Neural progenitor cell (in vitro differentiated cells): ENCODE results near the gene CLDN34. TPM values are rescaled to one million over a fixed set of nuclear protein-coding genes. Genes with fewer than 3 reads are reported as not detected.

ENCODE experiments used
- DNase-seq: peaks from one replicate; pipeline ENCODE4 v3.0.0-alpha.2; 2016; ENCODE audit warnings: low spot score
- H2AFZ ChIP-seq: fragments of 200-600 bp; sonication (generic); replicated peaks from 2 replicates; pipeline ENCODE4 v1.6.1; 2016; ENCODE audit warnings: antibody characterized with exemption
- H3F3A ChIP-seq: fragments of 200-600 bp; sonication (generic); 2 replicates; pipeline ENCODE4 v1.6.1; 2016; ENCODE audit warnings: antibody characterized with exemption, low read depth
- H3K27ac ChIP-seq: fragments of 200-600 bp; sonication (generic); 2 replicates; pipeline ENCODE4 v1.5.1; 2016; ENCODE audit warnings: mild to moderate bottlenecking
- H3K27me3 ChIP-seq: fragments of 200-600 bp; sonication (generic); 2 replicates; pipeline ENCODE4 v1.6.1; 2016; ENCODE audit warnings: mild to moderate bottlenecking, moderate library complexity
- H3K36me3 ChIP-seq: fragments of 200-600 bp; sonication (generic); 2 replicates; pipeline ENCODE4 v1.5.1; 2016
- H3K4me1 ChIP-seq: fragments of 200-600 bp; sonication (generic); 2 replicates; pipeline ENCODE4 v1.6.1; 2016; ENCODE audit warnings: mixed run types
- H3K4me2 ChIP-seq: fragments of 200-600 bp; sonication (generic); 2 replicates; pipeline ENCODE4 v1.6.1; 2016
- H3K4me3 ChIP-seq: fragments of 200-600 bp; sonication (generic); 2 replicates; pipeline ENCODE4 v1.5.1; 2016
- H3K79me2 ChIP-seq: fragments of 200-600 bp; sonication (generic); 2 replicates; pipeline ENCODE4 v1.6.1; 2016; ENCODE audit warnings: low read depth
- H3K9ac ChIP-seq: fragments of 200-600 bp; sonication (generic); 2 replicates; pipeline ENCODE4 v1.6.1; 2016
- H3K9me3 ChIP-seq: fragments of 200-600 bp; sonication (generic); 2 replicates; pipeline ENCODE4 v1.5.1; 2016; ENCODE audit warnings: low read depth
- H4K20me1 ChIP-seq: fragments of 200-600 bp; sonication (generic); 2 replicates; pipeline ENCODE4 v1.6.1; 2016; ENCODE audit warnings: low read depth
- H3K27ac Mint-ChIP-seq: 3 replicates; pipeline ENCODE4 v1.8.0; 2021; ENCODE audit warnings: mixed read lengths
- H3K27me3 Mint-ChIP-seq: 2 replicates; pipeline ENCODE4 v1.8.0; 2022; ENCODE audit warnings: low read depth, mild to moderate bottlenecking, inconsistent platforms, moderate library complexity, mixed read lengths; ENCODE audit not compliant: insufficient read depth
- H3K36me3 Mint-ChIP-seq: 3 replicates; pipeline ENCODE4 v1.8.0; 2021; ENCODE audit warnings: mixed read lengths
- H3K4me1 Mint-ChIP-seq: 3 replicates; pipeline ENCODE4 v1.8.0; 2021; ENCODE audit warnings: mixed read lengths
- H3K4me3 Mint-ChIP-seq: 3 replicates; pipeline ENCODE4 v1.8.0; 2021; ENCODE audit warnings: mild to moderate bottlenecking, moderate library complexity, mixed read lengths
- H3K9me3 Mint-ChIP-seq: 3 replicates; pipeline ENCODE4 v1.8.0; 2020; ENCODE audit warnings: mixed read lengths
- CTCF ChIP-seq: fragments of 200-600 bp; sonication (generic); IDR thresholded peaks from 2 replicates; pipeline ENCODE4 v1.5.1; 2017; ENCODE audit warnings: antibody characterized with exemption, mild to moderate bottlenecking
- EZH2 ChIP-seq: fragments of 200-600 bp; sonication (generic); IDR thresholded peaks from 2 replicates; pipeline ENCODE4 v1.6.1; 2017; ENCODE audit warnings: antibody characterized with exemption, mild to moderate bottlenecking, moderate library complexity
- EZH2phosphoT487 ChIP-seq: fragments of 200-600 bp; sonication (generic); IDR thresholded peaks from 2 replicates; pipeline ENCODE4 v1.6.1; 2017; ENCODE audit warnings: antibody characterized with exemption
- total RNA-seq: library from RNA; depleted of rRNA; stranded (reverse); fragments of >200 nt; gene quantifications from 2 replicates; pipeline ENCODE4 v1.2.3, GENCODE V29; 2015; ENCODE audit warnings: low replicate concordance

The CLDN34 gene
- total RNA-seq, 1 donor from 2014 or later = not detected

- Mint-ChIP-seq H3K27me3 (peaks cover 4% of the 10 kb centered on the region), H3K36me3 (no peaks in the 10 kb centered on the region), H3K9me3 (peaks cover 15% of the 10 kb centered on the region), H3K4me1 (peaks cover 8% of the 10 kb centered on the region), H3K27ac (no peak overlapping the region), H3K4me3 (no peak overlapping the region)
- no peak overlapping the region for H3K9ac ChIP-seq
- H3K36me3 ChIP-seq = no peaks in the 10 kb centered on the region
- no peaks in the 10 kb centered on the region for H3K27me3 ChIP-seq
- H2AFZ ChIP-seq = no peak overlapping the region
- no peak overlapping the region for H3K27ac ChIP-seq
- H3K79me2 ChIP-seq = no peaks in the 10 kb centered on the region
- no peak overlapping the region for H3K4me3 ChIP-seq
- H3K9me3 ChIP-seq = no peaks in the 10 kb centered on the region
- TF ChIP-seq EZH2phosphoT487 (no peak), EZH2 (no peak), CTCF (no peak)
- H4K20me1 ChIP-seq = no peaks in the 10 kb centered on the region
- H3K4me1 ChIP-seq = peaks cover 7% of the 10 kb centered on the region
- DNase-seq = no peak
- no peak overlapping the region for H3K4me2 ChIP-seq
- peaks cover 12% of the 10 kb centered on the region for H3F3A ChIP-seq
Observed at GRCh38 chrX:9983846-9984245, 16.7 kb downstream of the CLDN34 start.

DNA sequence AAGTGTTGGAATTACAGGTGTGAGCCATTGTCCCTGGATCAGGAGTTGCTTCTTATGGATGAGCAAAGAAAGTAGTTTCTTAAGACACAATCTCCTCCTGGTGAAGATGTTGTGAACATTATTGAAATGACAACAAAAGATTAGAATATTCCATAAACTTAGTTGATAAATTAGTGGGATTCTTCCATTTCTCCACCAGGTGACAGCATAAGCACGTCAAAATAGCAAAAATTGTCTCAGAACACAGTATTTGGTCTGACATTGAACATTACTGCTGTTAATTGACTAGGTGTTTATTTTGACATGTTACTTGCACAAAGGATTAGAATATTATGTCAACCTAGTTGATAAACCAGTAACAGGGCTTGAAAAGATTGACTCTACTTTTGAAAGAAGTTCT, 21.6 kb downstream of the CLDN34 start:
- no peaks in the 10 kb centered on the region for H3K4me1 Mint-ChIP-seq
- no peaks in the 10 kb centered on the region for H3K27me3 Mint-ChIP-seq

DNA sequence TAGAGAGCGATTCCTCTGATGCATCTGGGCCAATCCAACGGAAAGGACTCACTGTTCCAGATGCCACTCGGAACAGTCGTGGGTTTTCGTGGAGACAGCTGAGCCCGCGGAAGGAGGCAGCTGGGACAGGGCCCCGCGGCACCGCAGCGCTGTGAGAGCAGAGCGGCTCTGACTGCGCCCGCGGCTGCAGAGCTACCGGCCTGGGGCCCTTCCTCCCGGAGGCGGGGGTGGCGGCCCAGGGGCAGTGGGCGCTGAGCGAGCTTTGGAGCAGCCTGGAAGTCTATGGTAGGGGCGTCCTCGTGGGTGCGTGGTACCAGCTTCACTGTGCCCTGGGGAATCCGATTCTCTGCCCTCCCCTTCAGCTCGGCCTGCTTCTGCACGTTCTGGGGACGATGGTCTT, 24.9 kb downstream of the CLDN34 start:
- Histone ChIP-seq H2AFZ (no peak overlapping the region), H3K27me3 (no peaks in the 10 kb centered on the region), H3K4me3 (no peak overlapping the region), H3F3A (no peaks in the 10 kb centered on the region), H3K4me2 (no peak overlapping the region), H3K27ac (no peak overlapping the region), H3K9ac (no peak overlapping the region), H3K36me3 (no peaks in the 10 kb centered on the region), H3K79me2 (no peaks in the 10 kb centered on the region), H3K9me3 (peaks cover 10% of the 10 kb centered on the region), H4K20me1 (no peaks in the 10 kb centered on the region), H3K4me1 (no peaks in the 10 kb centered on the region)
- Mint-ChIP-seq H3K27me3 (peaks cover 2% of the 10 kb centered on the region), H3K36me3 (peaks cover 6% of the 10 kb centered on the region), H3K27ac (no peak overlapping the region), H3K4me1 (no peaks in the 10 kb centered on the region), H3K9me3 (peaks cover 21% of the 10 kb centered on the region), H3K4me3 (no peak overlapping the region)
- TF ChIP-seq EZH2phosphoT487 = no peak
- no peak for TF ChIP-seq CTCF
- no peak for TF ChIP-seq EZH2
- DNase-seq = no peak

More for the DNA sequence above, 21.6 kb downstream of the CLDN34 start:
- H3K36me3 Mint-ChIP-seq = peaks cover 6% of the 10 kb centered on the region
- Histone ChIP-seq H3K27me3 (no peaks in the 10 kb centered on the region), H3K4me1 (no peaks in the 10 kb centered on the region), H3K9me3 (no peaks in the 10 kb centered on the region), H4K20me1 (no peaks in the 10 kb centered on the region), H3K27ac (no peak overlapping the region), H3F3A (no peaks in the 10 kb centered on the region), H2AFZ (no peak overlapping the region), H3K79me2 (no peaks in the 10 kb centered on the region), H3K4me3 (no peak overlapping the region), H3K9ac (no peak overlapping the region), H3K4me2 (no peak overlapping the region), H3K36me3 (no peaks in the 10 kb centered on the region)
- H3K27ac Mint-ChIP-seq = no peak overlapping the region
- H3K4me3 Mint-ChIP-seq = no peak overlapping the region
- TF ChIP-seq CTCF (peak; percentile 20), EZH2phosphoT487 (no peak)
- H3K9me3 Mint-ChIP-seq = peaks cover 14% of the 10 kb centered on the region
- DNase-seq = no peak

DNA sequence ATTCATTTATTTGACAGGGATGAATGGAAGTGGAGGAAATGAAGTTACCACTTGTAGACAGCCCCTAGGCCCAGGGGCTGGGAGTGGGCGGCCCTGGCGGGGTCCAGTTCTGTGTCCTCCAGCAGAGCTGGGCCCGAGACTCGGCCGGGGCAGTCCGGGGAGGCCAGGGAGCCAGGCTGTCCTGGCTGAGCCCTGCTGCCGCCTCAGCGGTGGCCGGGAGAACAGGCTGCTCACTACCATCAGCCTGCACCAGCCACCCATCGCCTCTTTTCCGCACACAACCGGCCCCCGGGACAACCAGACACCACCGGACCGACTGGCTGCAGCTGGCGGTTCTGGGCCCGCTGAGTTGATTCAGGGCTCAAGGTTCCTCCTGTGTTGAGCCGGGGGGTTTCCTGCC, 25.6 kb downstream of the CLDN34 start:
- H3K4me3 Mint-ChIP-seq = no peak overlapping the region
- no peak for DNase-seq
- no peak overlapping the region for H3K27ac Mint-ChIP-seq
- H3K27me3 ChIP-seq = no peaks in the 10 kb centered on the region
- H3K4me1 ChIP-seq = no peaks in the 10 kb centered on the region
- H3K4me3 ChIP-seq = no peak overlapping the region
- no peaks in the 10 kb centered on the region for H3K36me3 ChIP-seq
- no peaks in the 10 kb centered on the region for H3F3A ChIP-seq
- peaks cover 2% of the 10 kb centered on the region for H3K27me3 Mint-ChIP-seq
- no peak overlapping the region for H3K9ac ChIP-seq
- no peaks in the 10 kb centered on the region for H3K79me2 ChIP-seq
- no peak overlapping the region for H2AFZ ChIP-seq
- H3K27ac ChIP-seq = no peak overlapping the region
- H3K4me2 ChIP-seq = no peak overlapping the region
- no peaks in the 10 kb centered on the region for H3K4me1 Mint-ChIP-seq
- H3K9me3 ChIP-seq = peaks cover 10% of the 10 kb centered on the region
- H4K20me1 ChIP-seq = no peaks in the 10 kb centered on the region
- TF ChIP-seq EZH2phosphoT487 (no peak), CTCF (no peak), EZH2 (no peak)
- peaks cover 6% of the 10 kb centered on the region for H3K36me3 Mint-ChIP-seq
- H3K9me3 Mint-ChIP-seq = peaks cover 21% of the 10 kb centered on the region
